Activated naive CD4-positive, alpha-beta T cell treated with anti-CD3 and anti-CD28 coated beads for 36 hours (primary cell): Measurements from ENCODE around the gene FBXO46. TPM values are rescaled to one million over a fixed set of nuclear protein-coding genes. Genes with fewer than 3 reads are reported as not detected.
"Not testable (repeated sequence)": the region's sequence is repeated elsewhere in the genome, so short reads cannot be mapped to it uniquely, and the experiment has no call there.

Experiments
- CTCF ChIA-PET: fragments of 350-600 bp; sonication (Branson Sonifier 250); formaldehyde crosslinking; loops from one replicate; lab custom pipeline; 2021; ENCODE audit warnings: antibody characterized with exemption; lab: Charles Lee
- DNase-seq: peaks from one replicate; pipeline ENCODE4 v3.0.0-alpha.2; 2020
- H3K27ac Mint-ChIP-seq: one replicate; pipeline ENCODE4 v1.8.0; 2021; ENCODE audit warnings: mild to moderate bottlenecking, mixed read lengths
- H3K27me3 Mint-ChIP-seq: one replicate; pipeline ENCODE4 v1.8.0; 2021; ENCODE audit warnings: low read depth, mixed read lengths
- H3K36me3 Mint-ChIP-seq: one replicate; pipeline ENCODE4 v1.8.0; 2021; ENCODE audit warnings: low read depth, mixed read lengths
- H3K4me1 Mint-ChIP-seq: one replicate; pipeline ENCODE4 v1.8.0; 2021; ENCODE audit warnings: low read depth, mixed read lengths
- H3K4me3 Mint-ChIP-seq: one replicate; pipeline ENCODE4 v1.8.0; 2021; ENCODE audit warnings: mild to moderate bottlenecking, moderate library complexity, mixed read lengths
- H3K9me3 Mint-ChIP-seq: one replicate; pipeline ENCODE4 v1.8.0; 2021; ENCODE audit warnings: mixed read lengths
- intact Hi-C: fragments of 100-400 bp; cut with micrococcal nuclease; formaldehyde crosslinking; loops from one replicate; pipeline ENCODE4 v1.15.1; 2023
- total RNA-seq, 2 experiments: library from RNA; stranded (reverse); gene quantifications; one replicate each; pipeline ENCODE4 v1.2.3, GENCODE V29; 2021

FBXO46 gene
- total RNA-seq, 2 experiments from 2014 or later = 21.8 to 23.2 TPM

DNA sequence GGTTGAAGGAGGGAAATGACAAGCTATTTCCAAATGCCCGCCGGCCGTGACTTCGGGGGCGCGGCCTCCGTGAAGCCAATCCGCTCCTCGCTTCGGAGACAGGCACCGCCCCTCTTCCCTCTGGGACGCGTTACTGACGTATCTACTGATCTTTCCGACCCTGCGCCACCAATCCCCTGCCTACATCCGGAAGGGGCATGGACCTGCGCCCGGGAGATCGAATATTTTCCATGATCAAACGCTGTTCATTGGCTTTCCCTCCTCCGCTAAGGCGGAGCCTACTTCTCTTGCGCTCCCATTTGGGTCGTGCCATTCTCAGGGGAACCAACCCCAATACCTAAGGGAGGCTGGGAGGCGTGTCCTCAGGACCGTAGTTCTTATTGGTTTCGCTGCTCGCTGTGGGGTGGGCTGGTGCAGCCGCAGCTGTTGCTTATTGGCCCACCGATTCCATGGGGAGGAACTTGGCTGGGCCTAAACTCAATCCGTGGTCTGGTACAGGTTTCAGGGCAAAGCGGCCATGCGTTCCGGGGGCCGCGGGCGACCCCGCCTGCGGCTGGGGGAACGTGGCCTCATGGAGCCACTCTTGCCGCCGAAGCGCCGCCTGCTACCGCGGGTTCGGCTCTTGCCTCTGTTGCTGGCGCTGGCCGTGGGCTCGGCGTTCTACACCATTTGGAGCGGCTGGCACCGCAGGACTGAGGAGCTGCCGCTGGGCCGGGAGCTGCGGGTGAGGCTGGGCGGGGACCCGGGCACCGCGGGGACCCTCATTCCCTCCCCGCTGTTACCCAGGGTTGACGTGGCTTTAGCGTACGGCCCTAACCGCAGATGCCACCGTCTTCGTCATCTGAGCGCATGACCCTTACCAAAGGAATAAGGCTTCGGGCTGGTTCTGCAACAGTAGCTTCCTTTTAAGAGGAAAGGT is 38.2 kb downstream of the FBXO46 start, which contains the start of gene QPCTL:
Gene QPCTL, plus strand, starts transcription at position 480 of the 919 bp plus-strand sequence. Its CDS starts 38 bp downstream, at position 518.
- DNase-seq = peak; percentile 98
- Mint-ChIP-seq H3K27ac (peak within 1 kb of the TSS; percentile 98), H3K4me1 (peaks cover 34% of the 10 kb centered on the region), H3K27me3 (no peaks in the 10 kb centered on the region), H3K9me3 (no peaks in the 10 kb centered on the region), H3K4me3 (peak within 1 kb of the TSS; percentile 97), H3K36me3 (peaks cover 42% of the 10 kb centered on the region)
- CTCF ChIA-PET = interaction anchor here (0.6 to 6.0 kb wide), 22 partner anchors 9 to 253 kb away, joined by 3 to 73 read pairs (median 4); partner anchors contain the start of gene FBXO46
- intact Hi-C loops = loop anchor here (1.0 to 10.0 kb wide), 16 partner anchors 11 to 518 kb away; partner anchors contain the start of genes BLOC1S3, CCDC61, DMWD and ERCC1

- Mint-ChIP-seq H3K36me3 (peaks cover 41% of the 10 kb centered on the region), H3K27me3 (no peaks in the 10 kb centered on the region), H3K4me3 (peak within 1 kb of the TSS; percentile 97), H3K4me1 (peaks cover 33% of the 10 kb centered on the region), H3K27ac (peak within 1 kb of the TSS; percentile 98), H3K9me3 (no peaks in the 10 kb centered on the region)
- CTCF ChIA-PET = interaction anchor here (0.6 to 6.0 kb wide), 11 partner anchors 9 to 253 kb away, joined by 3 to 73 read pairs (median 5); partner anchors contain the start of gene FBXO46
- peak; percentile 95 for DNase-seq
- intact Hi-C loops = loop anchor here (1.0 to 10.0 kb wide), 16 partner anchors 10 to 517 kb away; partner anchors contain the start of genes BLOC1S3, CCDC61, DMWD and ERCC1
Observed at GRCh38 chr19:45691516-45692186, 39.0 kb downstream of the FBXO46 start, which contains the start of gene SNRPD2. TSS of gene SNRPD2 (minus strand) at chr19:45691953. CDS start at chr19:45691888, 65 bp downstream.

GRCh38 chr19:45687599-45687998 is 43.1 kb downstream of the FBXO46 start:
- CTCF ChIA-PET = interaction anchor here (1.0 to 2.2 kb wide), 2 partner anchors 9 to 11 kb away, joined by 3 to 6 read pairs; no protein-coding TSS in a partner anchor
- no peak for DNase-seq
- Mint-ChIP-seq H3K9me3 (no peaks in the 10 kb centered on the region), H3K4me1 (peaks cover 26% of the 10 kb centered on the region), H3K4me3 (no peak overlapping the region), H3K27ac (no peak overlapping the region), H3K27me3 (no peaks in the 10 kb centered on the region), H3K36me3 (peaks cover 39% of the 10 kb centered on the region)
- intact Hi-C loops = no loop called here

DNA sequence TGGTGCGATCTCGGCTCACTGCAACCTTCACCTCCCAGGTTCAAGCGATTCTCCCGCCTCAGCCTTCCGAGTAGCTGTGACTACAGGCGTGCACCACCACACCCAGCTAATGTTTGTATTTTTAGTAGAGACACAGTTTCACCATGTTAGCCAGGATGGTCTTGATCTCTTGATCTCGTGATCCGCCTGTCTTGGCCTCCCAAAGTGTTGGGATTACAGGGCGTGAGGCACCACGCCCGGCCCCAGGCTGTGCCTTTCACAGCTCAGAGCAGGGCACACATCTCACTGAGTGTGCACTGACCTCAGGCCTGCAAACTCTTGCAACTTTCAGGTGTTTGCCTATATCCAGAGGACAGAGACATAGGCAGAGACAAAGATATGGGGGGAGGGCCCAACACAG is 45.7 kb downstream of the FBXO46 start:
- DNase-seq, H3K27me3 Mint-ChIP-seq, intact Hi-C loops, H3K27ac Mint-ChIP-seq, H3K9me3 Mint-ChIP-seq, H3K4me3 Mint-ChIP-seq: not testable (repeated sequence)
- Mint-ChIP-seq H3K4me1 (peaks cover 22% of the 10 kb centered on the region), H3K36me3 (peaks cover 34% of the 10 kb centered on the region)
- CTCF ChIA-PET = interaction anchor here (0.9 kb wide), 1 partner anchor 45 kb away, joined by 4 read pairs; the partner anchor contains the start of gene FBXO46

- CTCF ChIA-PET = interaction anchor here (1.1 to 8.2 kb wide), 2 partner anchors 9 to 25 kb away, joined by 3 to 73 read pairs; partner anchors contain the start of genes QPCTL and SNRPD2
- H3K4me1 Mint-ChIP-seq = peaks cover 13% of the 10 kb centered on the region
- H3K9me3 Mint-ChIP-seq = no peaks in the 10 kb centered on the region
- no peak overlapping the region for H3K27ac Mint-ChIP-seq
- peaks cover 23% of the 10 kb centered on the region for H3K36me3 Mint-ChIP-seq
- no peak for DNase-seq
- no peaks in the 10 kb centered on the region for H3K27me3 Mint-ChIP-seq
- intact Hi-C loops = no loop called here
- no peak overlapping the region for H3K4me3 Mint-ChIP-seq
Observed at GRCh38 chr19:45682908-45683307, 47.8 kb downstream of the FBXO46 start.

DNA sequence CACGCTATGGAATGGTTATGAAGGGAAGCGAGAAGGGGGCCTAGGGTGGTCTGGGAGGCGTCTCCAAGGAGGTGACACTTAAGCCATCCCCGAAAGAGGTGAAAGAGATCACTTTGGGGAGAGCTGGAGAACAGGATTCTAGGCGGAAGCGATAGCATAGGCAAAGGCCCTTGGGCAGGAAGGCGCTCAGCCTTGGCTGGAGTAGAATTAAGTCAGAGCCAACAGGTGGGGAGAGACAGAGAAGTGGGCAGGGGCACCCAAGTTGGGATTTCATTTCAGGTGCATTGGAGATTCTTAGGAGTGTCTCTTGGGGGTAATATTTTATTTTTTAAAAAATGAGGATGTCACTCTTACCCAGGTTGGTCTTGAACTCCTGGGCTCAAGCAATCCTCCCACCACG is 48.6 kb downstream of the FBXO46 start:
- H3K4me3 Mint-ChIP-seq = no peak overlapping the region
- H3K27ac Mint-ChIP-seq = no peak overlapping the region
- CTCF ChIA-PET = interaction anchor here (0.6 to 8.2 kb wide), 3 partner anchors 10 to 35 kb away, joined by 3 to 73 read pairs (median 3); partner anchors contain the start of genes QPCTL and SNRPD2
- no peak for DNase-seq
- no peaks in the 10 kb centered on the region for H3K9me3 Mint-ChIP-seq
- peaks cover 21% of the 10 kb centered on the region for H3K36me3 Mint-ChIP-seq
- H3K27me3 Mint-ChIP-seq = no peaks in the 10 kb centered on the region
- intact Hi-C loops = no loop called here
- H3K4me1 Mint-ChIP-seq = peaks cover 15% of the 10 kb centered on the region

GRCh38 chr19:45681391-45682015 is 49.2 kb downstream of the FBXO46 start:
- H3K27ac Mint-ChIP-seq = no peak overlapping the region
- peaks cover 16% of the 10 kb centered on the region for H3K36me3 Mint-ChIP-seq
- intact Hi-C loops = loop anchor here (1.0 kb wide), 4 partner anchors 11 to 158 kb away; partner anchors contain the start of genes GIPR and QPCTL
- CTCF ChIA-PET = interaction anchor here (0.8 to 8.2 kb wide), 7 partner anchors 10 to 241 kb away, joined by 3 to 73 read pairs (median 5); partner anchors contain the start of genes QPCTL and SNRPD2
- peak overlapping the region; percentile 71 for H3K4me3 Mint-ChIP-seq
- peak; percentile 90 for DNase-seq
- H3K4me1 Mint-ChIP-seq = peaks cover 20% of the 10 kb centered on the region
- no peaks in the 10 kb centered on the region for H3K9me3 Mint-ChIP-seq
- no peaks in the 10 kb centered on the region for H3K27me3 Mint-ChIP-seq

GRCh38 chr19:45677351-45678230 is 53.1 kb downstream of the FBXO46 start:
- intact Hi-C loops = loop anchor here (1.0 to 2.0 kb wide), 3 partner anchors 8 to 40 kb away; partner anchors contain the start of gene QPCTL
- no peaks in the 10 kb centered on the region for H3K36me3 Mint-ChIP-seq

GRCh38 chr19:45676851-45677263 is 53.8 kb downstream of the FBXO46 start:
- Mint-ChIP-seq H3K4me1 (peaks cover 15% of the 10 kb centered on the region), H3K4me3 (peak overlapping the region; percentile 60), H3K36me3 (no peaks in the 10 kb centered on the region), H3K9me3 (no peaks in the 10 kb centered on the region), H3K27me3 (no peaks in the 10 kb centered on the region), H3K27ac (no peak overlapping the region)
- CTCF ChIA-PET = interaction anchor here (0.8 to 8.2 kb wide), 7 partner anchors 11 to 118 kb away, joined by 3 to 73 read pairs (median 6); partner anchors contain the start of genes QPCTL and SNRPD2
- intact Hi-C loops = loop anchor here (1.0 to 2.0 kb wide), 3 partner anchors 8 to 40 kb away; partner anchors contain the start of gene QPCTL
- DNase-seq = peak; percentile 63

More at GRCh38 chr19:45677351-45678230, 53.1 kb downstream of the FBXO46 start:
- Mint-ChIP-seq H3K4me3 (peak overlapping the region; percentile 72), H3K27ac (peak overlapping the region; percentile 36), H3K4me1 (peaks cover 18% of the 10 kb centered on the region), H3K27me3 (no peaks in the 10 kb centered on the region), H3K9me3 (no peaks in the 10 kb centered on the region)
- DNase-seq = peak; percentile 97
- CTCF ChIA-PET = interaction anchor here (0.6 to 8.2 kb wide), 9 partner anchors 10 to 119 kb away, joined by 3 to 73 read pairs (median 6); partner anchors contain the start of genes QPCTL and SNRPD2

DNA sequence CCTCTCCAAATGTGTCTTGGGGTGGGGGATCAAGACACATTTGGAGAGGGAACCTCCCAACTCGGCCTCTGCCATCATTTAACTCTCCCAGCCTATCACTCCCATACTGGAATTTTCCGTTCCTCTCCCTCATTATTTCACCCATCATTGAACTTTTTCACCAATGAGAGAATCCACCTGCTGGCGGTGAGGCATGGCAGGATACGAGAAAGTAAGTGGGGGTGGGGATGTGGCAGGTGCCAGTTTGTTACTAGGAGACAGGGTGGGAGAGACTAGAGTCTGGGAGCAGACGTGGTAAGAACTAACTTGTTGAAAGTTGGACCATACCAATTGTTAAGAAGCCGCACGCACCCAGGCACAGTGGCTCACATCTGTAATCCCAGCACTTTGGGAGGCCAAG is 55.8 kb downstream of the FBXO46 start:
- Mint-ChIP-seq H3K27me3 (peaks cover 10% of the 10 kb centered on the region), H3K36me3 (no peaks in the 10 kb centered on the region), H3K9me3 (no peaks in the 10 kb centered on the region), H3K27ac (no peak overlapping the region), H3K4me1 (peaks cover 24% of the 10 kb centered on the region), H3K4me3 (no peak overlapping the region)
- no peak for DNase-seq
- CTCF ChIA-PET = interaction anchor here (8.2 kb wide), 1 partner anchor 17 kb away, joined by 73 read pairs; the partner anchor contains the start of genes QPCTL and SNRPD2
- intact Hi-C loops = no loop called here
